CMK (cell line): ENCODE data around the gene XYLT1.

ENCODE experiments used
- DNase-seq: peaks from one replicate; pipeline ENCODE4 v3.0.0-alpha.2; 2010; ENCODE audit warnings: low read depth

The XYLT1 gene

DNA sequence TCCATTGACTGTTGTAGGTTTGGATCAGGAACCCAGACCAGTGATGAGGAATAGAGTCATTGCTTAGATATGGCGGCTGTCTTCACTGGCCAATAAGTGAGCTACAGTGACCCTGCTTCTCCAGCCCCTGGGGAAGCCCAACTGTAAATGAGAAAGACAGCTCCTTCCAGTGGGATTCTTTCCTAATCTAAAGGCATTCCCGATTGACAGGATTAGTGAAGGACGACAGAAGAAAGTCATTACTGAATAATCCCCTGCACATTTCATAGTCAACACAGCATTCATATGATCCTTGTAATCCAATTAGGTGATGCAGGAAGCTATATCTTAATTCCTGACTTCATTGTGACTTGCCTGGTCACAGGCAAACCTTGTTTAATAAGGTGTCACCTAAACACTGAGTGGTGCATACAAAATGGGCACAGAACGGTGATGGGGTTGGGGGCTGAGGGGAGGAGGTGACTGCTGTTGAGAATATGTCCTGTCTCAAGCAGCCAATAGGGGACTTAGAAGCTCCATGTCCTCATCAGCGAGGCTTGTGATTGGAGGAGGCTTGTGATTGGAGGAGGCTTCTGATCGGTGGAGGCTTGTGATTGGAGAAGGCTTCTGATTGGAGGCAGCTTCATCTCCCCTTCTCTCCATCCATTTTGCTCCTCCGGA, 242.6 kb downstream of the XYLT1 start:
- DNase-seq, result no peak

DNA sequence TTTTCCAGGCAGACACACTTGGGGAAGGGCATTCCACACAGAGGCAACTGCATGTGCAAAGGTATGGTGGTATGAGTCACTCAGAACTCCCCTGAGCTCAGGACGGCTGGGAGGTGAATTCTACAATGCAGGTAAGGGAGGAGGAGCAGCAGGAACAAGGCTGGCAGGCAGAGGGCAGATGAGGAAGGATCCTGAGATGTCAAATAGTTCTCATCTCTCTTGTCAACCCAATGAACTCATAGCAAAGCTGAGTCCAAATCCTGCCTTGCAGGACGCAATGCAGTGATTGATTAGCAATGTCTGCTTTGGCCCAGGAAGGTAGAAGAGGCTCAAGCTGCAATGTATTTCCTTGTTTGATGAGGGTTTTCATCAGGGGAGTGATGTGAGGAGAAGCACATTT, 243.5 kb downstream of the XYLT1 start:
- DNase-seq, result no peak

DNA sequence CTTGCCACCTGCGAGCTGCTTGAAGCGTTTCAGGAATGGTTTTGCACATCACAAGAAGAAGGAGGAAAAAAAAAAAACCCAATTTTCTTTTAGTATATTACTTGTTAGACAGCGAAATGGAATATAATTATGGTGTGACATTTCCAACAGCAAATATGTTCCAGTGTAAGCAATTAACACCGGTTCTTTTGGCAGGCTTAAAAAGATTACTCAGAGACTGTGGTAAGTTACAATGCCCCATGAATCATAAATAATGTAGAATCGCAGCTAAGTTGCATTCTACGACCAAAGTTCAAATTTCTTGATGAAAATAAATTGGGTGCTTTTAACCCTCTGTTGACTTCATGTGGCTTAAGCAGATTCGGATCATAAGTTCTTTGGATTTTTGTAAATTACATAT, 245.2 kb downstream of the XYLT1 start:
- DNase-seq, result no peak

DNA sequence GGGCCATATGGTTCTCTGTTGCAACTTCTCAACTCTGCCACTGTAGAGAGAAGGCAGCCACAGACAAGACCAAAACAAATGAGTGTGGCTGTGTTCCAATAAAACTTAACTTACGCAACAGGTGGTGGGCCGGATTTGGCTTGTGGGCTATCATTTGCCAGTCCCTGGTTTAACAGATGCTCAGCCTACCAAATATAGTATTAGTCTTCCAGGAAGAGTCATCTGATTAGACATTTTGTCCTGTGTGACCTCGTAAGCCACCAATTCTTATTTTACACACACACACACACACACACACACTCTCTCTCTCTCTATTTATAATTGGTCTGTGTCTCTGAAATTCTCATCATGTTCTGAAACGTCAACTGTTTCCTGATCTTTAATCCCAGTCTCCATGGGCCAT, 245.9 kb downstream of the XYLT1 start:
- no peak for DNase-seq

DNA sequence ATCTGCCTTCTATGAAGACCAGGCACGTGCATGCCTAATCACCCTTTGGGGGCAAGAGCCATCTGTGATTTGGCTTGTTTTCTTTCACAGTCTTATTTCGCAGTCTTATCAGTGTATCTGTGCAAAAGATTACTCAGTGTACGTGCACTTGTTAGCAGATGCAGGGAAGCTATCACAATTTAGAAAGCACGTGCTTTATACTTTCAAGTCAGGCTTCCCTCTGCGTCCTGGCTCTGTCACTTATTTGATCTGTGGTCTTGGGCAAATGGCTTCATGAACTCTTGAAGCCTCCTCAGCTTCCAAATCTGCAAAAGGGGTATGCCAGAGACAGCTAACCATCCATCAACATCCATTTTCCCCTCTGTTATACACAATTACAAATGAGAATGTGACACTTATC, 246.4 kb downstream of the XYLT1 start:
- no peak for DNase-seq

DNA sequence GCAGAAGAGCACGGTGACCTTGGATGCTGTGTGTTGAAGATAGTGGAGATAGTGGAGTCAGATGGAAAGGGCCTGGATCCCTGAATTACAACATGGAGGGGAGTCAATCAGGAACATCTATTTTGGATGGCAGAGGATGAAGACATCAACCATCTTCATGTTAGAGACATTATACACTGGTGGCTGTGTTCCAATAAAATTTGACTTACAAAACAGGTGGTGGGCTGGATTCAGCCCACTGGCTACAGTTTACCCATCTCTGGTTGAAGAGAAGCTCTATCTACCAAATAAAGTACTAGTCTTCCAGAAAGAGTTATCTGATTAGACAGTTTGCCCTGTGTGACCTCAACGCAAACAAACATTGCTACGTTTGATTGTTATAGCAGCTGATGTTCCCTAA, 247.2 kb downstream of the XYLT1 start:
- no peak for DNase-seq

DNA sequence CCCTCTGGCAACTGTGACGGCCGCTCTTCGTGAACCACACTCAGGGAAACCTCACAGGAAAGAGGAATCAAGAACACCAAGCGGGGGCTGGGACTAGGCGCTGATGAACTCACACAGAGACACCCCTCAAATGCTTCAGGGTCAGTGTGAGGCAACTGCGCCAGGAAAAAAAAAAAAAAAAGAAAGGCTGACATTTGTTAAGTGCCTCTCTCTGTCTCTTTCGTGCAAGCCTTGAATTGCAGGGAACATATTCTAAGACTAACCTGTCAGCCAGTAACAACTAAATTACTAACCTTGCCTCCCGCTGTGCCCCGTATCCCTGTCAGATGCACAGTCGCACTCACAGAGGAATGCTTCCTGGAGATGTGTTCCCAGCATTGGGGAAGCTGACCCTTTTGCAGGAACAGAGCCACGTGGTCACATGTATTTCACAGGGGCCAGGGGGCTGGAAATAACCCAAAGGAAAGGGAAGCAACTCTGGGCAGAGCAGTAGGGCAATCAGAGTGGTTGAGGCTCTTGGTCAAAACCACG, 247.8 kb downstream of the XYLT1 start:
- no peak for DNase-seq

DNA sequence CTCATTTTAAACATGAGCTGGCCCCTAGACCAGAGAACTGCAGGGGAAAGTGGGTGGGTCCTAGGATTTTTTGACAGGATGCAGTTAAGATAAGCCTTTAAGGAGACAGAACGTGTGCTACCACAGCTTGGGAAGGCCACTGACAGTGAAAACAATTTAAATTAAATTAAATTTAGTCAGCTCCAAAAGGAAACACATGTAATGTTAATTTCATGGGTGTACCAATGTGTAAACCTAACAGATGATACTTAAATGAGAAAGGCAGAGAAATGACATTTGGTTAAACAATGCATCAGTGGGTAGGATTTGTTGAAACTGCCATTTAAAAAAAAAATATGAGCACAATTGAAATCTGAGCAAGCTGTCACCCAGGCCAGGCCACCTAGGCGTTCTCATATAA, 250.8 kb downstream of the XYLT1 start:
- DNase-seq, result no peak

DNA sequence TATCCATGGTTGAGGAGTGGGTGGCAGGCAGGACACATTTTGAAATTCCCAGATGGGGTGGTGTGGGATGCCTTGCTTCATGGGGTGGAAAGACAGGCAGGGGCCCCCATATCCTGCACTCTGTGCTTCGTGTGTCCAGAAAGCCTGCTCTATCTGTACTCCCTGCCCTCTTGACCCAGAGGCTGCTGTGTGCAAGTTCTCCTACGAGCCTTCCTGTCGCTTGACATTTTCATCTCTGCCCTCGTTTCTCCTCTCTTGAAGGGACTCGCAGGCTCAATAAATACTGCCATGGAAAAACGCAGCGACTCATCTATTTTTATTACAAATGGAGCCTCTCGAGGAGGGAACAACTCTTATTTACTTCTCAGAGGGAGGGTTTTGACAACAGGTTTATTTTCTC, 254.8 kb downstream of the XYLT1 start:
- no peak for DNase-seq

DNA sequence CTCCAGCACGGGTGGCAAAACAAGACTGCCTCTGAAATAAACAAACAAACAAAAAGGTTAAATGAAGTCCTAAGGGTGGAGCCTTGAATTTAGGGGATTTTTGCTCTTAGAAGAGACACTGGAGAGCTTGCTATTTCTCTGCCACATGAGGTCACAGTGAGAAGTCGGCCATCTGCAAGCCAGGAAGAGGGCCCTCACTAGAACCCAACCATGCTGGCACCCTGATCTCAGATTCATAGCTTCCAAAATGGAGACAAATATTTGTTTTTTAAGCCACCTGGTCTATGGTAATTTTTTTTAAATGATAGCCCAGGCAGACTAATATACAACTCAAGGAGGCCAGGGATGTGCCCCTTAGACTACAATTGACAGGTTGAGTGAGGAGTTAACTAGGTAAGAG, 255.5 kb downstream of the XYLT1 start:
- DNase-seq, result no peak

DNA sequence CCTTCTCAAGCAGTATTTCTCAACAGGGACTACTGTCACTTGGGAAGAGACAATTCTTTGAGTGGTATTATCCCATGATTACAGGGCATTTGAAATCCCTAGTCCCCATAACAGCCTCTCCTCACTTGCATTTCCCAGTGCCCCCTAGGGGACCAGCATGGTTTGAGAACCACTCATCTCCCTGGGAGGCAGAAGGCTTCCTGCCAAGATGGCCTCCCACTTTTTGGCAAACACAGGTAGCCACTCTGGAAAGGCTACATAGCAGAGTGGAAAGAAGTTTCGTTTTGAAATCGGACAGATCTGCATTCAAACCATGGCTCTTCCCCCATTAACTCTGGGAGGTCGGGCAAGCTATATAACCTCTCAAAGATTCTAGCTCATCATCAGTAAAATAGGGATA, 256.8 kb downstream of the XYLT1 start:
- no peak for DNase-seq

DNA sequence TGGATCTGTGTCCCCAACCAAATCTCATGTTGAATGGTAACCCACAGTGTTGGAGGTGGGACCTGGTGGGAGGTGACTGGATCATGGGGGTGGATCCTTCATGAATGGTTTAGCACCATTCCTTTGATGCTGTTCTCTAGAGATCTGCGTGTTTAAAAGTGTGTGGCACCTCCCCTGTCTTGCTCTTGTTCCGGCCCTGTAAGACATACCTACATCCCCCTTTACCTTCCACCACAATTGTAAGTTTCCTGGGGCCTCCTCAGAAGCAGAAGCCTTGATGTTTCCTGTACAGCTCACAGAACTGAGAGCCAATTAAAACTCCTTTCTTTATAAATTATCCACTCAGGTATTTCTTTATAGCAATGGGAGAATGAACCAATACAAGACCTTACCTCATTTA, 257.7 kb downstream of the XYLT1 start:
- no peak for DNase-seq

DNA sequence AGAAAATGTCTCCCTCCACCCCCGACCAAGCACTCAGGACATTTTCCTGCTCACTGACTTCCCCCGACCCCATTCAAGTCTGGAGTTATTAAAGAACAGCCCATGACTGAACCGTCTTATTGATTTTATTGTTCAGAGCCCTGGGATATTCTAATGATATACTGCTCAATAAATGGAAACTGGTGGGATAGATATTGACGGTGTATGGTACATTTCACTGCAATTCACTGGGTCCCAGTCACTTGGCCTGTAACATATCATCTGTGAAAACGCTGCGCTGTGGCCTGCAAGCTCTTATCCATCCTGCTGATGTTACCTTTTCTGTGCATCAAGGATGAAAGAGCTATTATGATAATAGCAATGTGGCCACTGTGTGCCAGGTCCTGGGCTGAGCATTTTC, 258.2 kb downstream of the XYLT1 start:
- no peak for DNase-seq

DNA sequence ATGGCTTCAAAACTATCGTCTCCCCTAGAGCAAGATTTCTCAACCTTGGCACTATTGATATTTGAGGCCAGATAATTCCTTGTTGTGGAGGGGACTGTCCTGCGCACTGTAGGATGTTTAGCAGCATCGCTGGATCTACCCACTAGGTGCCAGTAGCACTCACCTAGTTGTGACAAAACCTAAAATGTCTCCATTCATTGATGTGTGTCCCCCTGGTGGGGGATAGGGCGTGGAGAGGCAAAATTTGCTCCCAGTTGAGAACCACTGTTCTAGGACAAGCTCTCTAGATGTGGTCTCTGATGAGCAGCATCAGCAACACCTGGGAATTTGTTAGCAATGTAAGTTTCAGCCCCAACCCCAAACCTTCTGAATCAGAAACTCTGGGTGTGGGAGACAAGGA, 259.0 kb downstream of the XYLT1 start:
- DNase-seq, result no peak

DNA sequence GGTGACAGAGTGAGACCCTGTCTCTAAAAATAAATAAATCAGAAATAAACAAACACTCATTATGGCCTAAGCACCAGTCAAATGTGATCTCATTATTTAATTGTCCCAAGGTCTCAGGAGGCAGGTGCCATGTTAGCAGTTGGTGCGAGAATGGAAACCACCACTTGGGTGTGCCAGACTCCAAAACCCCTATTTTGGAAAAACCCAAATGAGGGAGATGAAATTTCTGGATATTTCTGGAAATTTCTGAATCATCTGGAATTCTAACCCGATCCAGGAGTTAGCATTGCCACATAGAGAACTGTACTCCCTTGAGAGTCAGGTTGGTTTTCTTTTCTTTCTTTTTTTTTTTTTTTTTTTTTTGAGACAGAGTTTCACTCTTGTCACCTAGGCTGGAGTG, 264.0 kb downstream of the XYLT1 start:
- DNase-seq, result no peak

DNA sequence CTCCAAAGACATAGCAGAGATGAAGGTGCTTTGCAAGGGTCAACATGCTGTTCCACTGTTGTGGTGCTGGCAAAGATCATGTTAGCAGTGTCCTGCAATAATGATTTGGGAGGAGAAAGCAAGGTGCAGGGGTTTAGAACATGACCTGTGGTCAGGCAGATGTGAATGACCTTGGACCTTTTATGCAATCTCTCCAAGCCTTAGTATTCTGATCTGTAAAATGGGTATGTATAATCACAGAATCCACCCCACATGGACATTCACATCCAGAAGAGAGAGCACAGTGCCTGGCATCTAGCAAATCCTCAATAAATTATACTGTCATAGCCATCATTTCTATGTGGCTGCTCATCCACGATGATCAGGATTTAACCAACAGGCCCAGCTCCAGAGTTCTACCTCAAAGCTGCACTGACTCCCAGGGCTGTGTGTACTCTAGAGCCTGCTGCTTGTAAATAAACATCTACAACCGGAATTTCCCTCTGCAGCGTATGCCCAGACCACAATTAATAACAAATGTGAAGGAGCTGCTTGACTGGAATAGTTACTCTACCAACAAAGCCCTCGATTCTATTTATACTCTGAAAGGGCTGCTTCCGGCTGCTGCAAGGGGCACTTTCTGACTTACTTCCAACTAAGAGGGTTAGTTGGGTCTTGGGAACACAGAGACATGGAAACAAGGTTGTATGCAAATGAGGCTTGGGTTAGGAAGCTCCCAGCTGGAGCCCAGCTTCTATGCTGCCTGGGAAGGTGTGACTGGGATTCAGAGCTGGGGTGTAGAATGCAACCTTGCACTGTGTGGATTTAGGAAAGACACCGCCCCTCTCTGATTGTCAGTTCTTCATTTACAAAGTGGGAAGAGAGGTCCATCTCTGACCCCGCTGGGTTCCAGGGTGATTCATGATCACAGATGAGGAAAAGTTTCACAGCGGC, 265.2 kb downstream of the XYLT1 start:
- no peak for DNase-seq

DNA sequence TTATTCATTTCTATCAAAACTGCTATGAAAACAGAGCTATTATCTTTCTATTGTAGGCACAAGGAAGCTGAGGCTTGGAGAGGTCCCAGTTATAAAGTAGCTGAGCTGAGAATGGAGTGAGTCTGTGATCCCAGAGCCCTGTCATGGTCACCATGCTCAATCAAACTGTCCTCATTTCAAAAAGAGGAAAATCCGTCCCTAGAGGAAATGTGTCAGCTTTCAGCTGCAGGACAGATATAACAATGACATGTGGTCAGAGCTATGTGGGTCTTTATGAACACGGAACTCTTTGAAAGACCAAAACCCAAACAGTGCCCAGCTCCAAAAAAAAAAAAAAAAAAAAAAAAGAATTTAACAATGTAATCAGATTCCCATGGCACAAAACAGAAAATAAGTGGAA, 266.1 kb downstream of the XYLT1 start:
- DNase-seq, result no peak

DNA sequence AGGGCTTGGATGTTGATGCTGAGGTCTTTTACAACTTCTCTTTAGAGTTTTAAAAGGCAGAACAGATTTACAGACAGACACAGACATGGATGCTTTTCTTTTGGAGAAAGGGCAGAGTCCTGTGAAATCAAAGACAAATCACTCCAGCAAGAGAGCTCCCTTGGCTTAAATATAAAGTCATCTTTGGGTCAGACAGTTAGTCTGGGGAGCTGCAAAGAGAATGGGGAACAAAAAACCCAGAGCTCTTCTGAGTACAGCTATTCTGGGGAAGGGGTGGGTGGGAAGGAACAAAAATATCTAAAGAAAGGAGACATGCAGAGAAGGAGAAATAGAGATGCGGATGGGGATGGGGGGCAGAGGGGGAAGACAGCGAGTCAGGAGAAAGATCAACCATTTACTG, 266.6 kb downstream of the XYLT1 start:
- DNase-seq, result no peak

DNA sequence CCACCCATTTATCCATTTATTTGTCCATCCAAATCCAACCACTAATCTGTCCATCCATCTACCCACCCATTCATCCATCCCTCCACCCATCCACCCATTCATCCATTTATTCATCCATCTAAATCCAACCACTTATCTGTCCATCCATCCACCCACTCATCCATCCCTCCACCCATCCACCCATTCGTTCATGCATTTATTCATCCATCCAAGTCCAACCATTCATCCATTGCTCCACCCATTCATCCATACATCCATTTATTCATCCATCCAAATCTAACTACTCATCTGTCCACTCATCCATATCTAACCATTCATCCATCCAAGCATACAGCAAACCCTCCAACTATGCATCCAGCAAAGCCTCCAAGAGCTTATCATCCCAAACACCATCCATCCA, 267.3 kb downstream of the XYLT1 start:
- no peak for DNase-seq

DNA sequence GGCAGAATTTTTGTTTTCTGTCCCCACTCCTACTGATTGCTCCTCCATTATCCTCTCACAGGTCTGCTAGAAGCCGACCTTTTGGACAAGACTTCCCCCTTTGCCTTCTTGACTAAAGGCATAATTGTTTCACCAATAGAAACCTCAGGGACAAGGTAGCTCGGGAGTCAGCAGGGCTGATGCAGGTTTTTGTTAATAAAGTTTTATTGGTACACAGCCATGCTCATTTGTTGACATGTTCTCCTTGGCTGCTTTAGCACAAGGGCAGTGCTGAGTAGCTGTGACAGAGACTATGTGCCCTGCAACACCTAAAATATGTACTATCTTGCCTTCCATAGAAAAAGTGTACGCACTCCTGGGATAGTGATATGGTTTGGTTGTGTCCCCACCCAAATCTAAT, 271.6 kb downstream of the XYLT1 start:
- DNase-seq, result no peak

DNA sequence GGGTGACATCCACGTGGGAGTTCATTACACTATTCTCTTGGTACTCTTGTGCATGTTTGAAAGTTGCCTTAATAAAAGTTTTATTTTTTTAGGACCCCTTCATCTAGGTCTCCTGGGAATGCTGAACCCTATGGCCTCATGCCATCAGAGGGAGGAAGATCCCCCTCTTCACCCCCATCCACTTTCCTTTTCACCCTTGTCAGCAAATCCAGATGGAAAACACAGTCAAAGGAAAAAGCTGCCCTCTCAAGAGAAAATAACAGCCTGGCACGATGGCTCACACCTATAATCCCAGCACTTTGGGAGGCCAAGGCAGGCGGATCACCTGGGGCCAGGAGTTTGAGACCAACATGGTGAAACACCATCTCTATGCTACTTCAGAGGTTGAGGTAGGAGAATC, 274.2 kb downstream of the XYLT1 start:
- no peak for DNase-seq

DNA sequence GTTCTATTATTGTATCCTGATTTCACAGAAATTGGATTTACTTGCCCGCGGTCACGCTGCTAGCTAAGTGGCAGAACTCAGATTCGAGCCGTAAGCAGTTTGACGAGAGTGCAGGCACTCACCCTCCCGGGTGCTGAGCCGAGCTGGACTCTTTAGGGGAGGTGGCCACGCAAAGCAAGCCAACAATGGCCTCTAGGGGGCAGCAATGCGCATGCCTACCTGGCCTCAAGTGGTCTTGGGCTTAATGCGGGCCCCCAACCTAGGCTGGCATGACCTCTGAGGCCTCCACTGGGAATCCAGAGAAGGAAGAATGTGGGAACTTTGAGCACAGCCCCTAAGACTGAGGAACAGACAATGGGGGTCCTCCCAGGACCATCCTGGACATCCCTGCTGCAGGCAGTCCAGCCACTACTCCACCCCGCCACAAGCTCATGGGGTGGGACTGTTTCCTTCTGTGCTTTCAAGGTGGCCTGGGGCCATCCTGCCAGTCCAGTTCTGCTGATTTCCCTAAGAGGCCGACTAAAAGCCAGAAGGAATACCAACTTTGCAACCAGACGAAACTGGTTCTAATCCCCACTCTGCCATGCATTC, 276.5 kb downstream of the XYLT1 start:
- DNase-seq, result peak; percentile 34

DNA sequence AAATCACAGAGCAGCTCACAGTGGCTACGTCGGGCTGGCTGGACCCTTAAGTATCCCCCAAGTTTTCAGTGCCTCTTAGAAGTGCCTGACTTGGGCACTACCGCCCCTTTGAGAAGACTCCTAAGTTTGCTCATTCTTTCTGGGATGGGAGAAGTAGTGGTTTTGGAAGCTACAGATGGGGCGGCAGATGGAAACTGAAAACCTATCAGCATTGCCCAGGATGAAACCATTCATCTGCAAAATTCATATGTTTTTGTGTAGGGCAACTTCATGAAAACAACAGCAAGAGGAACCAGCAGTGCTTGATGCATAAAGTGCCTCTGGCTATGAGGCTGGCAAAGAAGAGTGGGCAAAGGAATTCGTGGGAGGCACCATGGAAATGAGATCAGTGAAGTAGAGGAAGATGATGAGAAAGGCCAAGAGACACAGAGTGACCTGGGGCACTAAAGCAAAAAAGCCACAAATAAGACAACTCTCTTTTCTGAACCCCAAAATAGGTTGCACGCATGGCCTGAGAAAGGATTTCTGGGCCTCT, 277.1 kb downstream of the XYLT1 start:
- DNase-seq, result no peak
